AG04450 (cell line): ENCODE data around the gene CAPNS1. TPM values are rescaled to one million over a fixed set of nuclear protein-coding genes. Genes with fewer than 3 reads are reported as not detected.
"Not testable (repeated sequence)": the region's sequence is repeated elsewhere in the genome, so short reads cannot be mapped to it uniquely, and the experiment has no call there.

Source experiments
- CTCF ChIA-PET: fragments of 300-600, 350-600 bp; formaldehyde crosslinking; extraction: SDS; loops from one replicate; lab custom pipeline; 2022; ENCODE audit warnings: antibody characterized with exemption, inconsistent platforms; lab: Charles Lee
- POLR2A ChIA-PET: fragments of 350-600 bp; formaldehyde crosslinking; extraction: SDS; loops from one replicate; lab custom pipeline; 2021; ENCODE audit warnings: antibody characterized with exemption, inconsistent platforms; lab: Yijun Ruan, JAX
- DNase-seq: peaks from one replicate; pipeline ENCODE4 v3.0.0-alpha.2; 2011; ENCODE audit warnings: low read depth, low spot score
- H3K27ac ChIP-seq: one replicate; pipeline ENCODE4 v1.5.1; 2012; ENCODE audit warnings: low read depth, low read length, control low read depth
- H3K27me3 ChIP-seq: one replicate; pipeline ENCODE4 v1.6.0; 2012; ENCODE audit warnings: low read length; ENCODE audit not compliant: control insufficient read depth, insufficient read depth
- H3K4me3 ChIP-seq: 2 replicates; pipeline ENCODE4 v1.5.1; 2011; ENCODE audit warnings: mild to moderate bottlenecking, low read depth, low read length, control low read depth
- H3K9me3 ChIP-seq: 2 replicates; pipeline ENCODE4 v1.5.1; 2012; ENCODE audit warnings: low read length; ENCODE audit not compliant: control insufficient read depth, insufficient read depth
- polyA plus RNA-seq: library from polyadenylated mRNA; depleted of rRNA; stranded (reverse); fragments of >200 nt; gene quantifications from 2 replicates; pipeline ENCODE4 v1.2.3, GENCODE V29; 2011; rRNA removed
- TF ChIP-seq, protein P1 (sequence below): IDR thresholded peaks from 2 replicates; pipeline ENCODE4 v1.5.1; 2011; ENCODE audit warnings: low read depth, low read length, control low read depth, inconsistent platforms

CAPNS1 gene
- polyA plus RNA-seq, 1 experiment, result 895 TPM

DNA sequence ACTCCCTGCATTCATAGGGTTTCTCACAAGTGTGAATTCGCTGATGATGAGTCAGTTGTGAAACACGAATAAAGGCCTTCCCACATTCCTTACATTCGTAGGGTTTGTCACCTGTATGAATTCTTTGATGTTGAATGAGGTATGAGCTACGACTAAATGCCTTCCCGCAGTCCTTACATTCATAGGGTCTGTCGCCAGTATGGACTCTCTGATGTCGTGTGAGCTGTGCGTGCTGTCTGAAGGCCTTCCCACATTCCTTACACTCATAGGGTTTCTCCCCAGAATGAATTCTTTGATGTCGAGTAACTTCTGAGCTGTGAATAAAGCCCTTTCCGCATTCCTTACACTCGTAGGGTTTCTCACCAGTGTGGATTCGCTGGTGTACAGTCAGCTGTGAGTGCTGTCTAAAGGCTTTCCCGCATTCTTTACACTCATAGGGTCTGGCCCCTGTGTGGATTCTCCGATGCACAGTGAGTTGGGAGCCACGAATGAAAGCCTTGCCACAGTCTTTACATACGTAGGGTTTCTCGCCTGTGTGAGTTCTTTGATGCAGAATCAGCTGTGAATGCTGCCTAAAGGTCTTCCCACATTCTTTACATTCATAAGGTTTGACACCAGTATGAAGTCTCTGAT lies 42.9 kb downstream of the CAPNS1 start:
- Histone ChIP-seq H3K27me3 (no peaks in the 10 kb centered on the region), H3K27ac (no peak overlapping the region), H3K4me3 (no peak overlapping the region), H3K9me3 (peaks cover 9% of the 10 kb centered on the region; the same call in 1 of the 2 replicates)
- CTCF ChIA-PET, result no interaction called here
- DNase-seq, result no peak
- POLR2A ChIA-PET, result no interaction called here
- TF ChIP-seq, protein P1, sequence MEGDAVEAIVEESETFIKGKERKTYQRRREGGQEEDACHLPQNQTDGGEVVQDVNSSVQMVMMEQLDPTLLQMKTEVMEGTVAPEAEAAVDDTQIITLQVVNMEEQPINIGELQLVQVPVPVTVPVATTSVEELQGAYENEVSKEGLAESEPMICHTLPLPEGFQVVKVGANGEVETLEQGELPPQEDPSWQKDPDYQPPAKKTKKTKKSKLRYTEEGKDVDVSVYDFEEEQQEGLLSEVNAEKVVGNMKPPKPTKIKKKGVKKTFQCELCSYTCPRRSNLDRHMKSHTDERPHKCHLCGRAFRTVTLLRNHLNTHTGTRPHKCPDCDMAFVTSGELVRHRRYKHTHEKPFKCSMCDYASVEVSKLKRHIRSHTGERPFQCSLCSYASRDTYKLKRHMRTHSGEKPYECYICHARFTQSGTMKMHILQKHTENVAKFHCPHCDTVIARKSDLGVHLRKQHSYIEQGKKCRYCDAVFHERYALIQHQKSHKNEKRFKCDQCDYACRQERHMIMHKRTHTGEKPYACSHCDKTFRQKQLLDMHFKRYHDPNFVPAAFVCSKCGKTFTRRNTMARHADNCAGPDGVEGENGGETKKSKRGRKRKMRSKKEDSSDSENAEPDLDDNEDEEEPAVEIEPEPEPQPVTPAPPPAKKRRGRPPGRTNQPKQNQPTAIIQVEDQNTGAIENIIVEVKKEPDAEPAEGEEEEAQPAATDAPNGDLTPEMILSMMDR, result no peak

DNA sequence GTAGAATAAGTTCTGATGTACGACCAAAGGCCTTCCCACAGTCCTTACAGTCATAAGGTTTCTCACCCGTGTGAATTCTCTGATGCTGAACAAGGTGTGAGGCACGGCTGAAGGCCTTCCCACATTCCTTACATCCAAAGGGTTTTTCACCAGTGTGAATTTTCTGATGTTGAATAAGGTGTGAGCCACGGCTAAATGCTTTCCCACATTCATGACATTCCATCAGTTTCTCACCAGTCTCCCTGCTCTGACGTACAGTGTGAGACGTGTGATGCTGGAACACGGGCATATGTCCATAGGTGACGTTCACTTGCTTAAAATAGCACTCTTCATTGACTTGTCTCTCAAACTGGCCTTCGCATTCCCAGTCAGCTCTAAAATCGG lies 43.4 kb downstream of the CAPNS1 start:
- ChIA-PET CTCF (no interaction called here), POLR2A (no interaction called here)
- Histone ChIP-seq H3K9me3 (peaks cover 9% of the 10 kb centered on the region; the same call in 1 of the 2 replicates), H3K27me3 (no peaks in the 10 kb centered on the region), H3K4me3 (no peak overlapping the region), H3K27ac (no peak overlapping the region)
- DNase-seq, result no peak
- TF ChIP-seq, protein P1, result no peak

DNA sequence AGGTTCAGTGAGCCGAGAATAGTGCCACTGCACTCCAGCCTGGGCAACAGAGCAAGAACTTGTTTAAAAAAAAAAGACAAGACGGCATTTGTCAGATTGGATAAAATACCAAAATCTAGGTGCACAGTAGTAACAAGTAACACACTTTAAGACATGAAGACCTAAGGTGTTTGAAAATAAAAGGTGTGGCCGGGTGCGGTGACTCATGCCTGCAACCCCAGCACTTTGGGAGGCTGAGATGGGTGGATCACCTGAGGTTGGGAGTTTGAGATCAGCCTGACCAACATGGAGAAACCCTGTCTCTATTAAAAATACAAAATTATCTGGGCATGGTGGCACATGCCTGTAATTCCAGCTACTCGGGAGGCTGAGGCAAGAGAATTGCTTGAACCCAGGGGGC lies 46.9 kb downstream of the CAPNS1 start:
- not testable (repeated sequence) for H3K4me3 ChIP-seq, H3K9me3 ChIP-seq, DNase-seq, H3K27ac ChIP-seq, H3K27me3 ChIP-seq
- POLR2A ChIA-PET, result interaction anchor here (0.7 kb wide), 1 partner anchor 55 kb away, joined by 6 read pairs; no protein-coding TSS in a partner anchor
- CTCF ChIA-PET, result interaction anchor here (0.8 kb wide), 1 partner anchor 17 kb away, joined by 3 read pairs; no protein-coding TSS in a partner anchor

DNA sequence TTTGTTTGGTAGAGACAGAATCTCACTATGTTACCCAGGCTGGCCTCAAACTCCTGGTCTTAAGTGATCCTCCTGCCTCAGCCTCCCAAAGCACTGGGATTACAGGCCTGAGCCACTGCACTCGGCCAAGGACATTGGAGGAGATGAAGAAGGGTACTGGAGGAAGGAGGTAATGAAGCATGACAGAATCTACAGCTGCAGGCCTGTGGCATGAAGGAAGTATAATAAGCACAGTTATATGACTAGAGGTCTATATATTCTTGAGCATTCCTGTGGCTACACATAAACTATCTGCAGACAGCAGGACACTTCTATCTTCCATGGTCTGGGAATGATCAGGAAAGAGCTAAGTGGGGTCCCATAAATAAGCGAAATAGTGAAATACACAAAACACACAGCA lies 56.4 kb downstream of the CAPNS1 start:
- no peaks in the 10 kb centered on the region for H3K27me3 ChIP-seq
- H3K9me3 ChIP-seq, result no peaks in the 10 kb centered on the region
- DNase-seq, result no peak
- TF ChIP-seq, protein P1, result no peak
- POLR2A ChIA-PET, result no interaction called here
- CTCF ChIA-PET, result no interaction called here
- H3K27ac ChIP-seq, result no peak overlapping the region
- no peak overlapping the region for H3K4me3 ChIP-seq

- no peak overlapping the region for H3K4me3 ChIP-seq
Measured at GRCh38 chr19:36198119-36198518, 58.3 kb downstream of the CAPNS1 start.

More at GRCh38 chr19:36198119-36198518, 58.3 kb downstream of the CAPNS1 start:
- no peaks in the 10 kb centered on the region for H3K27me3 ChIP-seq
- POLR2A ChIA-PET, result no interaction called here
- TF ChIP-seq, protein P1, result no peak
- H3K27ac ChIP-seq, result no peak overlapping the region
- CTCF ChIA-PET, result no interaction called here
- H3K9me3 ChIP-seq, result no peaks in the 10 kb centered on the region
- no peak for DNase-seq

Other genes with a start within 250 kb of the CAPNS1 start
- 1.5 and 2.3 TPM in 2 replicates for gene NFKBID, start 239.5 kb upstream of the CAPNS1 start, polyA plus RNA-seq
- gene HCST, start 237.5 kb upstream of the CAPNS1 start, polyA plus RNA-seq, result 0.31 and 0.42 TPM in 2 replicates
- not detected in 2 replicates for gene TYROBP, start 231.8 kb upstream of the CAPNS1 start, polyA plus RNA-seq
- gene LRFN3, start 203.7 kb upstream of the CAPNS1 start, polyA plus RNA-seq, result 0.69 and 1.1 TPM in 2 replicates
- 7.5 and 8.3 TPM in 2 replicates for gene SDHAF1, start 144.9 kb upstream of the CAPNS1 start, polyA plus RNA-seq
- gene SYNE4, start 131.3 kb upstream of the CAPNS1 start, polyA plus RNA-seq, result 0.07 and 0.14 TPM in 2 replicates
- gene ALKBH6, start 125.9 kb upstream of the CAPNS1 start, polyA plus RNA-seq, result 20.7 and 21.2 TPM in 2 replicates
- gene CLIP3, start 107.2 kb upstream of the CAPNS1 start, polyA plus RNA-seq, result 18.1 and 29.4 TPM in 2 replicates
- 3.9 and 5.6 TPM in 2 replicates for gene THAP8, start 85.8 kb upstream of the CAPNS1 start, polyA plus RNA-seq
- 1.1 and 1.2 TPM in 2 replicates for gene WDR62, start 85.2 kb upstream of the CAPNS1 start, polyA plus RNA-seq
- not detected in 2 replicates for gene OVOL3, start 28.9 kb upstream of the CAPNS1 start, polyA plus RNA-seq
- 37.7 and 62.9 TPM in 2 replicates for gene POLR2I, start 25.2 kb upstream of the CAPNS1 start, polyA plus RNA-seq
- gene TBCB, start 24.6 kb upstream of the CAPNS1 start, polyA plus RNA-seq, result 186 and 204 TPM in 2 replicates
- gene COX7A1, start 12.4 kb downstream of the CAPNS1 start, polyA plus RNA-seq, result 6.8 and 15.0 TPM in 2 replicates
- 3.3 and 3.4 TPM in 2 replicates for gene ZNF565, start 74.6 kb downstream of the CAPNS1 start, polyA plus RNA-seq
- gene ZNF146, start 75.0 kb downstream of the CAPNS1 start, polyA plus RNA-seq, result 82.2 and 107 TPM in 2 replicates
- 2.0 and 2.7 TPM in 2 replicates for gene ZFP14, start 239.1 kb downstream of the CAPNS1 start, polyA plus RNA-seq